Gastrocnemius medialis (tissue), 4 donors: Measurements from ENCODE around the gene CASZ1. TPM values are rescaled to one million over a fixed set of nuclear protein-coding genes. Genes with fewer than 3 reads are reported as not detected.
A peak's percentile ranks its signal among the peaks of the same experiment; 100 is the strongest.

Source experiments
- ATAC-seq, 2 donors: fragments of 150-250 bp; one replicate each; pipeline ENCODE4 v1.9.1; 2016
- DNase-seq, 2 donors: peaks; one replicate each; pipeline ENCODE4 v3.0.0-alpha.2; 2019
- H3K27ac ChIP-seq, 4 donors: fragments of 200-600 bp; sonication (generic); 1 replicate in 1 of 4; 2 replicates in 3 of 4; pipeline ENCODE4 v1.5.1; 2016 to 2018; ENCODE audit warnings: mild to moderate bottlenecking in 2 of 4, moderate library complexity in 1 of 4
- H3K27me3 ChIP-seq, 3 donors: fragments of 200-600 bp; sonication (generic) in 2 of 3; 1 replicate in 1 of 3; 2 replicates in 2 of 3; pipeline versions ENCODE4 v1.5.1 to v1.6.0; 2016 to 2019; ENCODE audit warnings: mild to moderate bottlenecking in 1 of 3, moderate library complexity in 1 of 3
- H3K36me3 ChIP-seq, 2 donors: fragments of 200-600 bp; sonication (generic) in 1 of 2; one replicate each; pipeline ENCODE4 v1.5.1; 2017 to 2018
- H3K4me1 ChIP-seq, 2 donors: fragments of 200-600 bp; sonication (generic) in 1 of 2; one replicate each; pipeline ENCODE4 v1.5.1; 2016 to 2017; ENCODE audit warnings: mild to moderate bottlenecking in 2 of 2
- H3K4me3 ChIP-seq, 4 donors: fragments of 200-600 bp; sonication (generic) in 3 of 4; 1 replicate in 1 of 4; 2 replicates in 3 of 4; pipeline ENCODE4 v1.5.1; 2016 to 2019; ENCODE audit warnings: mild to moderate bottlenecking in 2 of 4
- H3K9me3 ChIP-seq, 3 donors: fragments of 200-600 bp; sonication (generic) in 2 of 3; 1 replicate in 1 of 3; 2 replicates in 2 of 3; pipeline ENCODE4 v1.5.1; 2016 to 2019
- CTCF ChIP-seq, 5 experiments: fragments of 450-650 bp in 3 of 5; fragments of 200-600 bp in 2 of 5; sonication (generic) in 2 of 5; IDR thresholded peaks in 4 of 5; conservative IDR thresholded peaks in 1 of 5; 1 replicate in 4 of 5; 2 replicates in 1 of 5; pipeline ENCODE4 v1.5.1; 2016 to 2019; ENCODE audit warnings: antibody characterized with exemption in 5 of 5, mild to moderate bottlenecking in 3 of 5, moderate library complexity in 3 of 5
- POLR2A ChIP-seq, 2 donors: fragments of 450-650 bp; IDR thresholded peaks; one replicate each; pipeline ENCODE4 v1.6.1; 2017; ENCODE audit warnings: antibody characterized with exemption in 2 of 2, mild to moderate bottlenecking in 2 of 2, moderate library complexity in 2 of 2
- in situ Hi-C, 4 donors: fragments of 200-750 bp; cut with MboI; loops; one replicate each; pipeline versions ENCODE4 v1.15.0 to v1.8.0; 2017; ENCODE audit warnings: low sequenced_read_pairs in 4 of 4
- intact Hi-C: fragments of 100-400 bp; cut with DNase I; formaldehyde crosslinking; loops from one replicate; pipeline ENCODE4 v1.15.1; 2023; ENCODE audit warnings: low total_unique reads
- total RNA-seq, 4 donors: library from RNA; depleted of rRNA; stranded (reverse); fragments of >200 nt; gene quantifications; one replicate each; pipeline versions ENCODE4 v1.1.0 to v1.2.3, GENCODE V29; 2016

Gene CASZ1
- total RNA-seq, 4 donors from 2014 or later = 19.1 to 121 (median 80.6) TPM

- intact Hi-C loops (loop anchor here (2.0 to 5.0 kb wide), 2 partner anchors 167 to 870 kb away; no protein-coding TSS in a partner anchor), in situ Hi-C loops (loop anchor here in 2 of 4 donors (25.0 kb wide), 1 partner anchor 92 kb away; the partner anchor contains the start of gene CASZ1 (in 2 of the 2))
- H3K4me1 ChIP-seq = peaks cover 45 to 62% of the 10 kb centered on the region in 2 donors
- peak overlapping the region; percentile 43 to 72 (median 54) for H3K4me3 ChIP-seq
- H3K27me3 ChIP-seq = no peaks in the 10 kb centered on the region
- no peaks in the 10 kb centered on the region for H3K36me3 ChIP-seq
- H3K9me3 ChIP-seq = no peaks in the 10 kb centered on the region
- no peak for TF ChIP-seq CTCF (IDR thresholded peaks at IDR 0.05 in 4 of 5, conservative IDR thresholded peaks at IDR 0.05 in 1 of 5)
- TF ChIP-seq POLR2A (IDR thresholded peaks at IDR 0.05) = peak; percentile 11 to 36
- peak overlapping the region; percentile 82 to 90 (median 86) for H3K27ac ChIP-seq
- peak; percentile 75 to 76 for ATAC-seq
- DNase-seq = peak; percentile 85 to 90
Measured at GRCh38 chr1:10694633-10695627, 101.5 kb downstream of the CASZ1 start.

GRCh38 chr1:10694274-10694632 lies 102.2 kb downstream of the CASZ1 start:
- ATAC-seq = peak; percentile 56 to 66
- in situ Hi-C loops (loop anchor here in 2 of 4 donors (25.0 kb wide), 1 partner anchor 93 kb away; the partner anchor contains the start of gene CASZ1 (in 2 of the 2)), intact Hi-C loops (loop anchor here (2.0 to 5.0 kb wide), 2 partner anchors 168 to 869 kb away; no protein-coding TSS in a partner anchor)
- no peaks in the 10 kb centered on the region for H3K27me3 ChIP-seq
- TF ChIP-seq POLR2A (IDR thresholded peaks at IDR 0.05) (peak in 1 of 2 donors; percentile 42), CTCF (IDR thresholded peaks at IDR 0.05 in 4 of 5, conservative IDR thresholded peaks at IDR 0.05 in 1 of 5) (no peak)
- peak overlapping the region; percentile 69 to 80 (median 76) for H3K27ac ChIP-seq
- peaks cover 49 to 64% of the 10 kb centered on the region in 2 donors for H3K4me1 ChIP-seq
- H3K4me3 ChIP-seq = peak overlapping the region; percentile 57 to 75 (median 70)
- H3K9me3 ChIP-seq = no peaks in the 10 kb centered on the region
- no peaks in the 10 kb centered on the region for H3K36me3 ChIP-seq
- DNase-seq = no peak

- DNase-seq (no peak), ATAC-seq (peak; percentile 22 to 26)
- Histone ChIP-seq H3K4me1 (peaks cover 54 to 64% of the 10 kb centered on the region in 2 donors), H3K4me3 (peak overlapping the region; percentile 57 to 75 (median 70)), H3K27me3 (no peaks in the 10 kb centered on the region), H3K9me3 (no peaks in the 10 kb centered on the region), H3K36me3 (no peaks in the 10 kb centered on the region), H3K27ac (peak overlapping the region; percentile 69 to 80 (median 76))
- in situ Hi-C loops = loop anchor here in 2 of 4 donors (25.0 kb wide), 1 partner anchor 94 kb away; the partner anchor contains the start of gene CASZ1 (in 2 of the 2)
- TF ChIP-seq CTCF (IDR thresholded peaks at IDR 0.05 in 4 of 5, conservative IDR thresholded peaks at IDR 0.05 in 1 of 5) (no peak), POLR2A (IDR thresholded peaks at IDR 0.05) (no peak)
- intact Hi-C loops = loop anchor here (2.0 to 5.0 kb wide), 3 partner anchors 95 to 869 kb away; no protein-coding TSS in a partner anchor
Measured at GRCh38 chr1:10693497-10694273, 102.8 kb downstream of the CASZ1 start.

- TF ChIP-seq POLR2A (IDR thresholded peaks at IDR 0.05) = no peak
- no peak for TF ChIP-seq CTCF (IDR thresholded peaks at IDR 0.05 in 4 of 5, conservative IDR thresholded peaks at IDR 0.05 in 1 of 5)
- Histone ChIP-seq H3K36me3 (no peaks in the 10 kb centered on the region), H3K27ac (peak overlapping the region; percentile 19 to 69 (median 52)), H3K4me1 (peaks cover 60 to 69% of the 10 kb centered on the region in 2 donors), H3K4me3 (peak overlapping the region; percentile 57 to 75 (median 70)), H3K27me3 (no peaks in the 10 kb centered on the region), H3K9me3 (no peaks in the 10 kb centered on the region)
- ATAC-seq = no peak
- intact Hi-C loops = loop anchor here (2.0 to 5.0 kb wide), 2 partner anchors 96 to 169 kb away; no protein-coding TSS in a partner anchor
- in situ Hi-C loops = loop anchor here in 2 of 4 donors (25.0 kb wide), 1 partner anchor 94 kb away; the partner anchor contains the start of gene CASZ1 (in 2 of the 2)
- DNase-seq = no peak
Measured at GRCh38 chr1:10693152-10693496, 103.3 kb downstream of the CASZ1 start.
